Activated CD4-positive, alpha-beta T cell treated with anti-CD3 and anti-CD28 coated beads for 24 hours (primary cell): ENCODE measurements around the gene IL25.
"Not testable (repeated sequence)": the region's sequence is repeated elsewhere in the genome, so short reads cannot be mapped to it uniquely, and the experiment has no call there.

Experiments
- DNase-seq, 2 donors: peaks; one replicate each; pipeline ENCODE4 v3.0.0-alpha.2; 2020; ENCODE audit warnings: low read depth in 2 of 2

Gene IL25

DNA sequence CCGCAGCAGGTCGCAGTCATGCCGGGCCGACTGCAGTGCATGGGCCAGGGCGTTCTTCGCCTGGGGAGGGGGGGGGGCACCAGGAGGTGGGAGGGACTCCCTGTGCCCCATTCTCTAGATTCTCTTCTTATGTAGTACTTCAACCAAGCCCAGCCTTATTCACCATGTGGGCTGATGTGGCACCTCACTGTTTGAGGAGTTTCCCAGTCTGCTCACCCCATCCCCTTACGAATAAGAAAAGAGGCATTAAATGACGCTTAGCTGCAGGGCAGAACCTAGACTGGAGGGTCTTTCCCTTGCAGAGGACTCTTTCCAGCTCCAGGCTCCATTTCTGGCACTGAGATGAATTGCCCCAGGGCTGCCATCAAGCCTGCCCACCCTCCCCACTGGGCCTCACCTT is 16.4 kb downstream of the IL25 start:
- DNase-seq: no peak

DNA sequence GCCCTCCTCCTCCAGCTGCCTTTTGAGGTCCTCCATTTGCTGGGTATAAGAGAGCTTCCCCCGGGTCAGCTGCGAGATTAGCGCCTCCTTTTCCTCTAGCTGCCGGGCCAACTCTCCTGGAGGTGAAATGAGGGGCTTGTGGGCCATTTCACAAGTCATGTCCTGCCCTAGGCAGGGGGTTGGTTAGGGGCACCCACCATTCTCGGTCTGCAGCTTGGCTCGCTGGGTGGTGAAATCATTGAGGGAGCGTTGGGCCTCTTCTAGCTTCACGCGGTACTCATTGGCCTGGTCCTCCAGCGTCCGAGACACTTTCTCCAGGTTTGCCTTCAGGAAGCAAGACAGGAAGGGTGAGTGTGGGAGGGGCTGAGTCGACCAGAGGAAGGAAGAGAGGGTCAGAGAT is 16.8 kb downstream of the IL25 start:
- DNase-seq: no peak

DNA sequence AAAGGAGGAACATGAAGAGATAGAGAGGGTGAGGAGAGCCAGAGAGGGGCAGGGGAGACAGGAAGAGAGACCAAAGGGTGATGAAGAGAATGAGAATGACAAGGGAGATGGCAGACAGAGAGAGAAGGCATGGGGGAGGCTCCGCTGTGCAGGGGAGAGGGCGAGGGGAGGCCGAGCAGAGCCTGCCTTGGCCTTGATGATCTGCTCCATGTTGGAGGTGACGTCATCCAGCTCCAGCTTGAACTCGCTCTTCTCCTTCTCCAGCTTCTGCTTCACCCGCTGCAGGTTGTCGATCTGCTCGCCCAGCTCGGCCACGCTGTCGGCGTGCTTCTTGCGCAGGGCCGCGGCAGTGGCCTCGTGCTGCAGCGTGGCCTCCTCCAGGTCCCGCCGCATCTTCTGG is 17.3 kb downstream of the IL25 start:
- not testable (repeated sequence) for DNase-seq

DNA sequence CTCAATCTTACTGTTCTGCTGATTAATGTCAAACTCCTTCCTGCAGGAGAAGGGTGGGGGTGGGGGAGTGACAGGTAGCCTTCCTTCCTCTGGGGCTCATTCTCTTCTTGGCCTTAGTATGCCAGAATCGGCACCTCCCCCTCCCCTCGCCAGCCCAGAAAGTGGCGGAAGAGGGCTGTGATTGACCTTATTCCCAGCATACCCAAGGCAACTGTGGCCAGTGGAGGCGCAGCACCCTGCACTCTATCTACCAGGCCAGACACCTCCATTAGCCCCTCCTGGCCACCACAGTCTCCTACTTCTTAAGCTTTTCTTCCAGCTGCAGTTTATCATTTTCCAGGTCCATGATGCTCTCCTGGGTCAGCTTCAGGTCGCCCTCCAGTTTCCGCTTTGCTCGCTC is 20.0 kb downstream of the IL25 start:
- DNase-seq: no peak

DNA sequence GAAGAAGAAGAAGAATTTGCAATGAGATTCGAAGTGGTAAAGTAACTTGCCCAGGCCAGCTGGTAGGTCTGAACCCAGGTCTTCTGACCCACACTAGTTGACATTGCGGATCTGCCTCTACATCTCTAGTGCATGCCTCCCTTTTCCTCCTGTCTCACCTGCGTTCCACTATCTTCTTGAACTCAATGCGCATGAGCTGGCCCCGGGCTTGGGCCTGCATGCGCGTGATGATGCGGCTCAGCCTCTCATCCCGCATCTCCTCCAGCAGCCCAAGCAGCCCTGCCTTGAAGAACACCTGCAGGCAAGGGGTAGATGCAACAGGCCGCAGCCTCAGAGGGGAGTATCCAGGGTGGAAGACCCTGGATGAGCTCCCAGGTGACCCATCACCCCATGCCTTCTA is 23.5 kb downstream of the IL25 start:
- no peak for DNase-seq

GRCh38 chr14:23396781-23397407 is 24.3 kb downstream of the IL25 start:
- no peak for DNase-seq

DNA sequence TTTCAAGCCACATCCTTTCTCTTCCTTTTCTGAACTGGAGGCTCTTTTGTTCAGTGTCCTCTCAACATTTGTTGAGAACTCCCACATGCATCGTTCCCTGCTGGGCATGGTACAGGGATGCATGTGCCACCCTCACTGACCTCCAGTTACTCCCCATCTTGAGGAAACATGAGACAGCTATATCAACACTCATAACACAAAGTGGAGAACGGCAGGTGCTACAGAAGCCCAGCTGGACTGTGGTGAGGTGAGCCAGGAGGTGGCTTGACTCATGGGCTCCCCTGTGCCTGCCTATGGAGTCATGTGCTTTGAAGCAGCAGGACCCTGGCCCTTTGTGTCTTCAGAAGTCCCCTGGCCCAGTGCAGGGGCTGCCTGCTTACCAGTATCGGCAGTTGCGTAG is 25.7 kb downstream of the IL25 start:
- DNase-seq: no peak

GRCh38 chr14:23399136-23399535 is 26.5 kb downstream of the IL25 start:
- no peak for DNase-seq

DNA sequence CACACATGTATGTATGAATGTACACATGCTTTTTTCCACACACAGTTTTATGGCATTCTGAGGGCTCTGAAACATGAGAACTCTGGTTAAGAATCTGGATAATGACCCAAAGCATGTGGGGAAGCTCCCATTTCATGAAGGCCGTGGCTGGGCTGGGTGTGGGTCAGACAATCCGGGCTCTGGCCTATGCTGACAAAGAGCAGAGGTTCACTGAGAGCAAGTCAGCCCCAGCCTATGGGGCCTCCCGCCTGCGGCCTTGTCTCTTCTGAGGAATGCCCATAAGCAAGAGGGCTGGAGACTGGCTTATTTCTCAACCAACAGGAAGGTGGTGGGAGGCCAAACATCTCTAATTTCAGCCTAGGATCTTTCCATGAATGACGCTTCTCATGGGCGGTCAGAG is 27.0 kb downstream of the IL25 start:
- DNase-seq: no peak

GRCh38 chr14:23400496-23401149 is 28.0 kb downstream of the IL25 start:
- not testable (repeated sequence) for DNase-seq

GRCh38 chr14:23401291-23401690 is 28.7 kb downstream of the IL25 start:
- no peak for DNase-seq

DNA sequence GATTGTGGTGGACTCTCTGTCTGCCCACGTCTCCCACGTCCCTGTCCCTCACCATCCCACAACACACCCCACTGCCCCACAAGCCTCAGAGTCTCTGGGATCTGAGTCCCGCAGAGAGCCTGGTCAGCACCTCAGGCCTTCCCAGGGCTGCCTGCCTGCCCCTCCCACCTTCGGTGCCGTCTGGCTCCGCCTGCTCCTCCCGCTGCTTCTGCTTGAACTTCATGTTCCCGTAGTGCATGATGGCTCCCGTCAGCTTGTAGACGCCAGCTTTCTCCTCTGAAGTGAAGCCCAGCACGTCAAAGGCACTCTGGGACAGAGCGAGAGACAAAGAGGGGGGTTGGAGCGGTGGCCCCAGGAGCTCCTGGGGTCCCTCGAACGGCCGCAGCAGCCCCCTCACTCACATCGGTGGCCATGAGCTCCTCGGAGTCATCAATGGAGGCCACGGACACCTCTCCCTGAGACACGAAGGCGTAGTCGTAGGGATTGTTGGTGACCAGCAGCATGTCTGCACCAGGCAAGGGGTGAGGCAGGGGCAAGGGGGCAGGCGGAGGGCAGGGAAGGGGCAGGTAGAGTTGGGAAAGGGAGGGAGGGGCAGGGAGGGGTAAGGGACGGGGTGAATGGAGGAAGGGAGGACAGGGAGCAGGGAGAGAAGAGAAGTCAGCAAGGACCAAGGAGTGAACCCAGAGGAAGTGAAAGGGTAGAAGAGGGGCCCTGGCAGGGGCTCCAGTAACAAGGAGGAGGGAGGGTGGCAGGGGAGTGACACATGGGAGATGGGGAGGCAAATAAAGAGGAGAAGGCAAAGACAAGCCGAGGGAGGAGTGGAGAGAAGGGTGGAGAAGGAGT is 29.9 kb downstream of the IL25 start:
- no peak for DNase-seq

DNA sequence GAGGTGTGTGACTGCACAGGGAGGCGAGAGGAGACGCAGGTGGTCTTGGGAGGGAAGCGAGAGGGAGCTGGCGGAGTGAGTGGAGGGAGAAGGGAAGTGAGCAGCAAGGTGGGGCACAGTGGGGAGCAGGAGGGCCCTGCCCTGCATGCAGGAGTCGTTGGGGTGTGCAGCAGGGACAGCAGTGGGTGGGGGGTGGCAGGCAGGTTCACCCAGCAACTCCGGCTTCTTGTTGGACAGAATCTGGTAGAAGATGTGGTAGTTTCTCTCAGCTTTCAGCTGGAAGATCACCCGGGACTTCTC is 30.5 kb downstream of the IL25 start:
- DNase-seq: no peak

DNA sequence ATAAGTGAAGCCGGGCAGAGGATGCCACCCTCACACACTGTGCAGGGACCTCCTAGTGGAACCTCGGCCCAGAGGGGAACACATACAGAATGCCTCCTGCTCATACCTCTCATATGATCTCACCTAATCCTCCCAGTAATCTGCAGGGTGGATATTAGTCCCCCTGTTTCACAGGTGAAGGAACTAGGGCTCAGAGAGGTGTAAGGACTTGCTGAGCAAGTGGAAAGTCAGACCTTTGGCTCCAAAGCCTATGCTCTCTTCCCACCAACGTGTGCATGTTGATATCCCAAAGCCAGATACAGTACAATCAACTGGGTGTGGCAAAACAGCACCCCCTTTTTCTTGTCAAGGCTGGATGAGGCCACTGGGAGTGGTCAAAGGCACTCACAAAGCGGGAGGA is 31.3 kb downstream of the IL25 start:
- no peak for DNase-seq

- DNase-seq: no peak
Measured at GRCh38 chr14:23404331-23404900, 31.8 kb downstream of the IL25 start.

DNA sequence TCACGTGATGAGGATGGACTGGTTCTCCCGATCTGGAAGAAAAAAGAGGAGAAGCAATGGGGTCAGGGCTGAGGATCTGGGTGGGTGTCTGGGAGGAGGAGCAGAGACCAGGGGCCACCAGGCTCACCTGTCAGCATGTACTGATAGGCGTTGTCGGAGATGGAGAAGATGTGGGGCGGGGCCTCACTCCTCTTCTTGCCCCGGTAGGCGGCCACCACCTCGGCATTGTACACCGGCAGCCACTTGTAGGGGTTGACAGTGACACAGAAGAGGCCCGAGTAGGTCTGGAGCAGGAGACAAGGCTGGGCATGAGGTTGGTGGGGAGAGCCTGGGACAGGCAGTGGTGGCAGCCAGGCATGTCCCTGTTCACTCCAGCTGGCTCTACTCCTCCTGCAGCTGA is 32.5 kb downstream of the IL25 start:
- no peak for DNase-seq

DNA sequence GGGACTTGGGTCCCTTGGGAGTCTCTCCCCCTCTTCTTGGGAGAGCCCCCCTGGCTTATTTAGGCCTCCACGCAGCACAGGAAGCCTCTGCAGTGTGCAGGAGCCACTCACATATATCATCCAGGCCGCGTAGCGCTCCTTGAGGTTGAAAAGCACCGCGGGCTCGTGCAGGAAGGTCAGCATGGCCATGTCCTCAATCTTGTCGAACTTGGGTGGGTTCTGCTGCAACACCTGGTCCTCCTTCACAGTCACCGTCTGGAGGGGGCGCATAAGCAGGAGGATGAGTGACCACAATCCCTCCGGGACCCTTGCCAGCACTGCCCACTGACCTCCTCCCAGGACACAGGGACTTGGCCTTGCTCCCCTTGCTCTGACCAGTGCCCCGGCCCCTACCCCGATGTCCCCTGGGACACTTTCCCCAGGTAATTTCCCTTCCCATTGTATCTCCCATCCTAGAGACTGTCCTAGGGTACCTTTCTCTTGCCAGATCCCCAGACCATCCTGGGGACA is 33.0 kb downstream of the IL25 start:
- DNase-seq: no peak

- no peak for DNase-seq
Measured at GRCh38 chr14:23406244-23406643, 33.6 kb downstream of the IL25 start.

GRCh38 chr14:23406725-23407355 is 34.2 kb downstream of the IL25 start:
- no peak for DNase-seq

- no peak for DNase-seq
Measured at GRCh38 chr14:23407516-23408306, 35.1 kb downstream of the IL25 start, which contains the start of gene MYH6. Gene MYH6, minus strand, starts transcription at chr14:23408273. Its CDS starts 1,050 bp downstream, at chr14:23407223.

GRCh38 chr14:23408307-23408630 is 35.7 kb downstream of the IL25 start:
- DNase-seq: no peak
